Skeletal muscle satellite cell (primary cell): ENCODE data around the gene RPTOR.
A peak's percentile ranks its signal among the peaks of the same experiment; 100 is the strongest.
"Not testable (repeated sequence)": the region's sequence is repeated elsewhere in the genome, so short reads cannot be mapped to it uniquely, and the experiment has no call there.

ENCODE experiments used
- H3K27me3 ChIP-seq: 2 replicates; pipeline ENCODE4 v1.7.0; 2013; ENCODE audit warnings: low read length; ENCODE audit not compliant: control insufficient read depth, insufficient read depth
- H3K36me3 ChIP-seq: 2 replicates; pipeline ENCODE4 v1.7.0; 2013; ENCODE audit warnings: mild to moderate bottlenecking, control low read depth, low read length; ENCODE audit not compliant: insufficient read depth
- H3K4me1 ChIP-seq: 2 replicates; pipeline ENCODE4 v1.7.0; 2013; ENCODE audit warnings: low read length; ENCODE audit not compliant: control insufficient read depth, insufficient read depth
- H3K4me2 ChIP-seq: 2 replicates; pipeline ENCODE4 v1.7.0; 2013; ENCODE audit warnings: mild to moderate bottlenecking, low read length
- H3K4me3 ChIP-seq: 2 replicates; pipeline ENCODE4 v1.7.0; 2013; ENCODE audit warnings: low read length
- H3K9ac ChIP-seq: 2 replicates; pipeline ENCODE4 v1.7.0; 2013; ENCODE audit warnings: mild to moderate bottlenecking, low read depth, low read length, moderate library complexity
- H3K9me3 ChIP-seq: replicated peaks from 2 replicates; pipeline ENCODE4 v1.7.0; 2013; ENCODE audit warnings: mild to moderate bottlenecking, control low read depth, low read length

The RPTOR gene

GRCh38 chr17:80793851-80794267, 249.2 kb downstream of the RPTOR start:
- H3K4me2 ChIP-seq: no peak overlapping the region
- no peaks in the 10 kb centered on the region for H3K27me3 ChIP-seq
- H3K9ac ChIP-seq: peak overlapping the region; percentile 50
- peaks cover 8% of the 10 kb centered on the region for H3K36me3 ChIP-seq
- no peaks in the 10 kb centered on the region for H3K9me3 ChIP-seq
- no peak overlapping the region for H3K4me3 ChIP-seq
- peaks cover 71% of the 10 kb centered on the region for H3K4me1 ChIP-seq

GRCh38 chr17:80794281-80795089, 249.8 kb downstream of the RPTOR start:
- Histone ChIP-seq H3K9ac (no peak overlapping the region), H3K4me2 (no peak overlapping the region), H3K9me3 (no peaks in the 10 kb centered on the region), H3K27me3 (no peaks in the 10 kb centered on the region), H3K4me1 (peaks cover 65% of the 10 kb centered on the region), H3K4me3 (no peak overlapping the region), H3K36me3 (peaks cover 8% of the 10 kb centered on the region)

- no peaks in the 10 kb centered on the region for H3K9me3 ChIP-seq
- H3K4me1 ChIP-seq: peaks cover 59% of the 10 kb centered on the region
- no peaks in the 10 kb centered on the region for H3K27me3 ChIP-seq
- no peak overlapping the region for H3K9ac ChIP-seq
- H3K4me3 ChIP-seq: no peak overlapping the region
- H3K4me2 ChIP-seq: no peak overlapping the region
- H3K36me3 ChIP-seq: peaks cover 8% of the 10 kb centered on the region
Measured at GRCh38 chr17:80795090-80795580, 250.5 kb downstream of the RPTOR start.

- peaks cover 5% of the 10 kb centered on the region for H3K36me3 ChIP-seq
- no peak overlapping the region for H3K4me3 ChIP-seq
- H3K27me3 ChIP-seq: no peaks in the 10 kb centered on the region
- no peak overlapping the region for H3K9ac ChIP-seq
- no peak overlapping the region for H3K4me2 ChIP-seq
- H3K4me1 ChIP-seq: peaks cover 53% of the 10 kb centered on the region
- no peaks in the 10 kb centered on the region for H3K9me3 ChIP-seq
Measured at GRCh38 chr17:80795754-80796153, 251.1 kb downstream of the RPTOR start.

- Histone ChIP-seq H3K36me3 (peaks cover 5% of the 10 kb centered on the region), H3K4me1 (peaks cover 46% of the 10 kb centered on the region), H3K4me3 (no peak overlapping the region), H3K9me3 (no peaks in the 10 kb centered on the region), H3K27me3 (no peaks in the 10 kb centered on the region), H3K9ac (no peak overlapping the region), H3K4me2 (no peak overlapping the region)
Measured at GRCh38 chr17:80796430-80796861, 251.8 kb downstream of the RPTOR start.

GRCh38 chr17:80797222-80797621, 252.6 kb downstream of the RPTOR start:
- H3K27me3 ChIP-seq, H3K4me2 ChIP-seq, H3K9ac ChIP-seq, H3K36me3 ChIP-seq, H3K9me3 ChIP-seq, H3K4me3 ChIP-seq: not testable (repeated sequence)
- peaks cover 38% of the 10 kb centered on the region for H3K4me1 ChIP-seq

GRCh38 chr17:80797741-80798594, 253.3 kb downstream of the RPTOR start:
- no peak overlapping the region for H3K4me3 ChIP-seq
- peaks cover 31% of the 10 kb centered on the region for H3K4me1 ChIP-seq
- H3K9ac ChIP-seq: no peak overlapping the region
- H3K9me3 ChIP-seq: no peaks in the 10 kb centered on the region
- no peaks in the 10 kb centered on the region for H3K27me3 ChIP-seq
- H3K4me2 ChIP-seq: no peak overlapping the region
- H3K36me3 ChIP-seq: peaks cover 5% of the 10 kb centered on the region

GRCh38 chr17:80798595-80799537, 254.2 kb downstream of the RPTOR start:
- no peaks in the 10 kb centered on the region for H3K9me3 ChIP-seq
- no peaks in the 10 kb centered on the region for H3K27me3 ChIP-seq
- no peak overlapping the region for H3K4me3 ChIP-seq
- peaks cover 5% of the 10 kb centered on the region for H3K36me3 ChIP-seq
- H3K4me1 ChIP-seq: peaks cover 22% of the 10 kb centered on the region
- H3K4me2 ChIP-seq: no peak overlapping the region
- H3K9ac ChIP-seq: no peak overlapping the region

- H3K36me3 ChIP-seq: no peaks in the 10 kb centered on the region
- no peak overlapping the region for H3K4me2 ChIP-seq
- peaks cover 13% of the 10 kb centered on the region for H3K4me1 ChIP-seq
- no peaks in the 10 kb centered on the region for H3K27me3 ChIP-seq
- H3K9ac ChIP-seq: no peak overlapping the region
- H3K4me3 ChIP-seq: no peak overlapping the region
- no peaks in the 10 kb centered on the region for H3K9me3 ChIP-seq
Measured at GRCh38 chr17:80799538-80800480, 255.2 kb downstream of the RPTOR start.
